ENCODE results near the gene PHF1. TPM values are rescaled to one million over a fixed set of nuclear protein-coding genes. Genes with fewer than 3 reads are reported as not detected.

PHF1 gene
- total RNA-seq, 1 experiment from 2014 or later, result 68.3 TPM

DNA sequence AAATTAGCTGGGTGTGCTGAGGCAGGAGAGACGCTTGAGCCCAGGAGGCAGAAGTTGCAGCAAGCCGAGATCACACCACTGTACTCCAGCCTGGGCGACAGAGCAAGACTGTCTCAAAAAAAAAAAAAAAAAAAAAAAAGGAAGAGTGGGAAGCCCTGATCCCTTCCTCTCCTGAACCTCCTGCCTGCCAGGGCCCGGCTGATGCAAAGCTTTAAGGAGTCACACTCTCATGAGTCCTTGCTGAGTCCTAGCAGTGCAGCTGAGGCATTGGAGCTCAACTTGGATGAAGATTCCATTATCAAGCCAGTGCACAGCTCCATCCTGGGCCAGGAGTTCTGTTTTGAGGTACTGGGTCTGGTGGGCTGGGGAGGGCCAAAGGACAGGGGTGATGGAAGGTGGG lies 24.1 kb downstream of the PHF1 start:
- H3K9me3 Mint-ChIP-seq (ENCODE audit: low read depth, unreplicated experiment), result no peaks in the 10 kb centered on the region
- TF ChIP-seq, protein P1, sequence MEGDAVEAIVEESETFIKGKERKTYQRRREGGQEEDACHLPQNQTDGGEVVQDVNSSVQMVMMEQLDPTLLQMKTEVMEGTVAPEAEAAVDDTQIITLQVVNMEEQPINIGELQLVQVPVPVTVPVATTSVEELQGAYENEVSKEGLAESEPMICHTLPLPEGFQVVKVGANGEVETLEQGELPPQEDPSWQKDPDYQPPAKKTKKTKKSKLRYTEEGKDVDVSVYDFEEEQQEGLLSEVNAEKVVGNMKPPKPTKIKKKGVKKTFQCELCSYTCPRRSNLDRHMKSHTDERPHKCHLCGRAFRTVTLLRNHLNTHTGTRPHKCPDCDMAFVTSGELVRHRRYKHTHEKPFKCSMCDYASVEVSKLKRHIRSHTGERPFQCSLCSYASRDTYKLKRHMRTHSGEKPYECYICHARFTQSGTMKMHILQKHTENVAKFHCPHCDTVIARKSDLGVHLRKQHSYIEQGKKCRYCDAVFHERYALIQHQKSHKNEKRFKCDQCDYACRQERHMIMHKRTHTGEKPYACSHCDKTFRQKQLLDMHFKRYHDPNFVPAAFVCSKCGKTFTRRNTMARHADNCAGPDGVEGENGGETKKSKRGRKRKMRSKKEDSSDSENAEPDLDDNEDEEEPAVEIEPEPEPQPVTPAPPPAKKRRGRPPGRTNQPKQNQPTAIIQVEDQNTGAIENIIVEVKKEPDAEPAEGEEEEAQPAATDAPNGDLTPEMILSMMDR (IDR thresholded peaks at IDR 0.05; ENCODE audit: unreplicated experiment), result no peak
- CTCF ChIA-PET, result no interaction called here
- no TSS peak for BruUV-seq (replicated peaks)
- H3K27ac Mint-ChIP-seq (ENCODE audit: unreplicated experiment), result no peak overlapping the region
- DNase-seq, result no peak
- H3K27me3 Mint-ChIP-seq (ENCODE audit: unreplicated experiment), result no peaks in the 10 kb centered on the region
- H3K4me3 Mint-ChIP-seq (ENCODE audit: low read depth, unreplicated experiment), result no peak overlapping the region
- H3K36me3 Mint-ChIP-seq (ENCODE audit: insufficient read depth, unreplicated experiment), result peaks cover 4% of the 10 kb centered on the region
- H3K4me1 Mint-ChIP-seq (ENCODE audit: low read depth, unreplicated experiment), result peaks cover 2% of the 10 kb centered on the region
- intact Hi-C loops (cut with micrococcal nuclease; ENCODE audit: unreplicated experiment), result no loop called here

DNA sequence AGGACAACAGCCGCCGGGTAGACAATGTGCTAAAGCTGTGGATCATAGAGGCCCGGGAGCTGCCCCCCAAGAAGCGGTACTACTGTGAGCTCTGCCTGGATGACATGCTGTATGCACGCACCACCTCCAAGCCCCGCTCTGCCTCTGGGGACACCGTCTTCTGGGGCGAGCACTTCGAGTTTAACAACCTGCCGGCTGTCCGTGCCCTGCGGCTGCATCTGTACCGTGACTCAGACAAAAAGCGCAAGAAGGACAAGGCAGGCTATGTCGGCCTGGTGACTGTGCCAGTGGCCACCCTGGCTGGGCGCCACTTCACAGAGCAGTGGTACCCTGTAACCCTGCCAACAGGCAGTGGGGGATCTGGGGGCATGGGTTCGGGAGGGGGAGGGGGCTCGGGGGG lies 26.9 kb downstream of the PHF1 start:
- DNase-seq, result no peak
- no peaks in the 10 kb centered on the region for H3K4me1 Mint-ChIP-seq (ENCODE audit: low read depth, unreplicated experiment)
- no peaks in the 10 kb centered on the region for H3K9me3 Mint-ChIP-seq (ENCODE audit: low read depth, unreplicated experiment)
- H3K27ac Mint-ChIP-seq (ENCODE audit: unreplicated experiment), result no peak overlapping the region
- BruUV-seq (replicated peaks), result no TSS peak
- intact Hi-C loops (cut with micrococcal nuclease; ENCODE audit: unreplicated experiment), result no loop called here
- CTCF ChIA-PET, result no interaction called here
- peaks cover 4% of the 10 kb centered on the region for H3K36me3 Mint-ChIP-seq (ENCODE audit: insufficient read depth, unreplicated experiment)
- no peak overlapping the region for H3K4me3 Mint-ChIP-seq (ENCODE audit: low read depth, unreplicated experiment)
- H3K27me3 Mint-ChIP-seq (ENCODE audit: unreplicated experiment), result no peaks in the 10 kb centered on the region
- TF ChIP-seq, protein P1 (IDR thresholded peaks at IDR 0.05; ENCODE audit: unreplicated experiment), result no peak

DNA sequence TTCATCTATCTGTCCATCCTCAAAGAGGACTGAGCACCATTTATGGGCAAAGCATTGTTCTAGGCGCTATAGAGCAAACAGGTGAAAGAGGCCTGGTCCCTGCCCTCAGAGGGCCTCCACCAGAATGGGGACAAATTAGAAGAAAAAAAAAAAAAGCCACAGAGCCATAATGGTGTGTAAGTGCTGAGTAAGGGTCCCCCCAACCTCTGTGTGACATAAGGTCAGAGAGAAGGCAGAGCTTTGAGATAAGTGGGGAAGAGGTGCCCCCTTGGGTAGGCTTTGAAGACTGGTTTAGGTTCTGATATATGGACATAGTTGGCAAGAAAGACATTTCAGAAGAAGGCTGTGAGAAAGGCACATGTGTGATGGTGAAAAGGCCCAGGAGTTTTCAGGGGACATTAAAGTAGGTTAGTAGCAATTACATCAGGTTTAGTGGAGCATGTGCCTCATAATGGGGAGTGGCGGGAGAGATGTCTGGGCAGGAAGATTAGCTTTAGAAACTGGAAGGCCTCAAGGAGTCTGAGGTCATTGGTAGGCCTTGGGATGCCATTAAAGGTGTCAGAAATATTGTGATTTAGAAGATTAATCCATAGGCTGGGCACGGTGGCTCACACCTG lies 28.3 kb downstream of the PHF1 start:
- intact Hi-C loops (cut with micrococcal nuclease; ENCODE audit: unreplicated experiment), result no loop called here
- Mint-ChIP-seq H3K4me3 (ENCODE audit: low read depth, unreplicated experiment) (no peak overlapping the region), H3K4me1 (ENCODE audit: low read depth, unreplicated experiment) (no peaks in the 10 kb centered on the region), H3K27ac (ENCODE audit: unreplicated experiment) (no peak overlapping the region), H3K36me3 (ENCODE audit: insufficient read depth, unreplicated experiment) (peaks cover 4% of the 10 kb centered on the region), H3K27me3 (ENCODE audit: unreplicated experiment) (no peaks in the 10 kb centered on the region), H3K9me3 (ENCODE audit: low read depth, unreplicated experiment) (no peaks in the 10 kb centered on the region)
- no peak for DNase-seq
- TF ChIP-seq, protein P1 (IDR thresholded peaks at IDR 0.05; ENCODE audit: unreplicated experiment), result no peak
- no TSS peak for BruUV-seq (replicated peaks)
- CTCF ChIA-PET, result interaction anchor here (1.0 to 1.4 kb wide), 2 partner anchors 15 to 21 kb away, joined by 4 read pairs; partner anchors contain the start of genes CUTA and ZBTB9

DNA sequence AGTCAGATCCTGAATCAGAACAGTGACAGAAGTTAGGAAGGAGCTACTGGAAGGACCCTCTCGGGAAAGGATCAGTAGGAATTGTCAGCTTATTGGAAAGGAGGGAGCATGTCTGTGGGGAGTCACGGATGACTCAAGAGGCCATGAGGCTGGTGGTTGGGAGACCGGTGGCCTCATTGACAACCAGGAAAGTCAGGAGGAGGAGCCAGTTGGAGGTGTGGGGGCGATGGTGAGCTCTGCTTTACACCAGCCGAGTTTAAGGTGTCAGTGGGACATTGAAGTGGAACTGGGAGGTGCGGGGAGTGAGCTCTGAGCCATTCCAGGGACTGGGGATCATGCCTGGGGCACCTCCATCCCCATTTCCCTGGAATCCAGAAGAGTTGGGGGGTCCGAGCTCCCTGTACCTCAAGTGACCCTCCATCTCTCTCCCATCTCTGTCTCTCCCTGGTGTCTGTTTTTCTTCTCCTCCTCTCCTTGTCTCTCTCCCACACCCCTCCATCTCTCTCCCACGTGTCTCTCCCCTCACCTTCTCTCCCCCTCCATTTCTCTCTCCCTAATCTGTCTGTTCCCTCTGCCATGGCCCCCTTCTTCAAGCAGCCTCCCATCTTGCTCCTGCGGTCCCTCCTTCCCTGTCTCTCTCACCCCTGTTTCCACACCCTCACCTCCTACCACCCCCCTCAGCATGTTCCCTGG lies 29.3 kb downstream of the PHF1 start:
- intact Hi-C loops (cut with micrococcal nuclease; ENCODE audit: unreplicated experiment), result no loop called here
- no peaks in the 10 kb centered on the region for H3K27me3 Mint-ChIP-seq (ENCODE audit: unreplicated experiment)
- TF ChIP-seq, protein P1 (IDR thresholded peaks at IDR 0.05; ENCODE audit: unreplicated experiment), result no peak
- no peaks in the 10 kb centered on the region for H3K9me3 Mint-ChIP-seq (ENCODE audit: low read depth, unreplicated experiment)
- H3K4me3 Mint-ChIP-seq (ENCODE audit: low read depth, unreplicated experiment), result no peak overlapping the region
- CTCF ChIA-PET, result interaction anchor here (0.6 to 1.4 kb wide), 3 partner anchors 14 to 123 kb away, joined by 3 to 4 read pairs (median 4); partner anchors contain the start of genes CUTA and ZBTB9
- no peaks in the 10 kb centered on the region for H3K4me1 Mint-ChIP-seq (ENCODE audit: low read depth, unreplicated experiment)
- BruUV-seq (replicated peaks), result no TSS peak
- no peak overlapping the region for H3K27ac Mint-ChIP-seq (ENCODE audit: unreplicated experiment)
- DNase-seq, result no peak
- peaks cover 4% of the 10 kb centered on the region for H3K36me3 Mint-ChIP-seq (ENCODE audit: insufficient read depth, unreplicated experiment)
